Stimulated activated CD4-positive, alpha-beta T cell treated with anti-CD3 and anti-CD28 coated beads, Interleukin-1b, Interleukin-23, amount 100 ng/mL, for 4 hours (primary cell): Measurements from ENCODE around the gene FAIM2.
"Not testable (repeated sequence)": the region's sequence is repeated elsewhere in the genome, so short reads cannot be mapped to it uniquely, and the experiment has no call there.

Experiments used
- DNase-seq, 2 donors: peaks; one replicate each; pipeline ENCODE4 v3.0.0-alpha.2; 2020; ENCODE audit warnings: low read depth in 2 of 2

FAIM2 gene

DNA sequence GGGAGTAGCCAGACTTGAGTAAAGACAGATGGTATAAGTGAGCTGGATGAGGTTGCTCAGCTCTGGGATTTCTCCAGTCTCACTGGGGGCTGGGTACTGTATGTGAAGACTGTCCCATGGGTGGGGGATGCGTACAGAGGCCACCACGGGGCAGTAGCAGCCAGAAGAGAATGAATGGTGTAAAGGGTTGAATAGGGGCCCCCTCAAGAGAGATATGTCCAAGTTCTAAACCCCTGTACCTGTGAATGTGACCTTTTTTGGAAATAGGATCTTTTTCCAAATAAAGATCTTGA is 39.0 kb downstream of the FAIM2 start:
- DNase-seq: no peak

DNA sequence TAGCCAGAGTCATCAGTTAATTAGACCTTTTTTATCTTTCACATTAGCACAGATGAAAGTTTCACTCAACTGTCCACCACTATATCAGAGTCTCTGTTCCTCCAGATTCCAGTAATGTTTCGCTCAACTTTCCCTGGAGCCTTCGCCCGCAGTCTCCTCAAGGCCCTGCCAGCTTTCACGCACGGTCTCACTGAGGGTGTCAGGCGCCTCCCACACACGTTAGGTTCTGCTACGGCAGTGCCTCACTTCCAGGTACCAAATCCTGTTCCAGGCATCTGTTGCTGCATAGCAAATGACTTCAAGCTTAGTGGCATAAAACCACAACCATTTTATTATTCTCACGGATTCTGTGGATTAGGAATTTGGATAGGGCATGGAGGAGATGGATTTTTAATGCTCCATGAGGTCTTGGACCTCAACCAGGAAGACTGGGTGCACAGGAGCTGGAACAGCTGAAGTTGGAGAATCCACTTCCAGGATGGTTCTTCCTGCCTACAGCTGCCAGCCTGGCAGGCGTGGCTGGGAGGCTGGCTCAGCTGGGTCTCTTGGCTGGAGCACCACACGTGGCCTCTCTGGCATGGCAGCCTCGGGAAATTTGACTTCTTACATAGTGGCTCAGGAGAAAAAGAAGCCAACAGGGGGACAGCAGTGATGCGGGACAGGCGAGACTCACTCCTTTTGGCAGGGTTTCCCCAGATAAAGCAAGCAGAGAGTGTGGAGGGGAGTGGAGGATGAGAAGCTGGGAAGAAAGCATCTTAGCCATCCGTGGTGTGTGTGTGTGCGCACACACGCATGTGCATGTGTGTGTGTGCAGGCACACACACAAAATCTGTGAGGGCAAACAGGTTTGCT is 39.5 kb downstream of the FAIM2 start:
- DNase-seq: no peak

DNA sequence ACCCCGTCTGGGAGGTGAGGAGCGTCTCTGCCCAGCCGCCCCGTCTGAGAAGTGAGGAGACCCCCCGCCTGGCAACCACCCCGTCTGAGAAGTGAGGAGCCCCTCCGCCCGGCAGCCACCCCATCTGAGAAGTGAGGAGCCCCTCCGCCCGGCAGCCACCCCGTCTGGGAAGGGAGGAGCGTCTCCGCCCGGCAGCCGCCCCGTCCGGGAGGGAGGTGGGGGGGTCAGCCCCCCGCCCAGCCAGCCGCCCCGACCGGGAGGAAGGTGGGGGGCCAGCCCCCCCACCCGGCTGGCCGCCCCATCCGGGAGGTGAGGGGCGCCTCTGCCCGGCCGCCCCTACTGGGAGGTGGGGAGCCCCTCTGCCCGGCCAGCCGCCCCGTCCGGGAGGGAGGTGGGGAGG is 42.8 kb downstream of the FAIM2 start:
- not testable (repeated sequence) for DNase-seq

DNA sequence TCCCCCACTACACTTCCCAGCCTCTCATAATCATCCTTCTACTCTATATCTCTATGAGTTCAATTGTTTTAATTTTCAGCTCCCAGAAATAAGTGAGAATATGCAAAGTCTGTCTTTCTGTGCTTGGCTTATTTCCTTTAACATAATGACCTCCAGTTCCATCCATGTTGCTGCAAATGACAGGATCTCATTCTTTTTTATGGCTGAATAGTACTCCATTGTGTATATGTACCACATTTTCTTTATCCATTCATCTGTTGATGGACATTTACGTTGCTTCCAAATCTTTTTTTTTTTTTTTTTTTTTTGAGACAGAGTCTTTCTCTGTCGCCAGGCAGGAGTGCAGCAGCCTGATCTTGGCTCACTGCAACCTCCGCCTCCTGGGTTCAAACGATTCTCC is 47.8 kb downstream of the FAIM2 start:
- not testable (repeated sequence) for DNase-seq

DNA sequence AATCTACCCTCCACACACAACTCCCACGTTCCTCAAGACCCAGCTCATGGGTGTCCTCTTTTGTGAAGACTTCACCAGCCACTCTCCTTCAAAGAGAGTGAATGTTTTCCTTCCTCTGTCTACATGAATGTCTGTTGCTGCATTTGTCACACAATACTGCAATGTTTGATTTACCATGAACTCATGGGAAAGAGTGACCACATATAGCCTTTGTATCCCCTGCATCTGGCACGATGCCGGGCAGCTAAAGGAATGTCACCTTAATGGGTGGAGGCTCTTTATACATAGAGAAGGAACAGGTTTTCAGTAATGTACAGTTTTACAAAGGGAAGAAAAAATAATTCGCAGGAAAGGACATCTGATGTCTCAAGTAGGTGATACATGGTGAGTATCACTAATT is 48.7 kb downstream of the FAIM2 start:
- no peak for DNase-seq

DNA sequence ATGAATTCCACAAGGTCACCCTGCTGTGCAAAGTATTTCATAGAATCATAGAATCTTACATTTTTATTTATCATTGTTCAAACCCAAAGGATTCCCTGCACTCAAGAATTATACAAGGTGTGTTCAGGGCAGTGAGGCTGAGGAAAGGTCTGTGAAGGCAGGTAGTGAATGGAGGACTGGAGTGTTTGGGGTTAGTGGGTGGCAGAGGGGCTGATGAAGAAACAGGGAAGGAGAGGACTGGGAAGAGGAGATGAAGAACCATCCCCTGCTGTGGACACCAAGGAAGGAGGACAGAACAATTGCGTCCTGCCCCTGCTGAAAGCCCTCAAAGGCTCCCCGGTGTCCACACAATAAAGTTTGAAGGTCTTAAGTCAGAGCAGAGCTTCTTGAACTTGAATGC is 50.0 kb downstream of the FAIM2 start:
- DNase-seq: no peak

DNA sequence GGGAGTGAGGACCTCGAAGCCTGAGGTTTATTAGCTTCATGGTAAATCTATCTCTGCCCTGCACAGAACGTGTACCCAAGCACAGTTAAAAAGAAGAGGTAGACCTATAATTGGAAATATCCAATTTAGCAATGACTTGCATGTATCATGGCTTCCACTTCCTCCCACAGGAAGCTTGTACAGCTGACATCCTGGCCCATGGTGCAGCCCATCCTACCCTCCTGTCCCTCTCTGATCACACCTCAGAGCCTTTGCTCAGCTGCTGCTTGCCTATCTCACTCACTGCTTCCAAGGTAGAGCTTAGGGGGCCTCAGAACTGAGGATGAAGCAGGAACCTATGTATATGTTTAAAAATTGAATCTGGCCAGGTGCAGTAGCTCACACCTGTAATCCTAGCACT is 56.5 kb downstream of the FAIM2 start:
- DNase-seq: no peak

DNA sequence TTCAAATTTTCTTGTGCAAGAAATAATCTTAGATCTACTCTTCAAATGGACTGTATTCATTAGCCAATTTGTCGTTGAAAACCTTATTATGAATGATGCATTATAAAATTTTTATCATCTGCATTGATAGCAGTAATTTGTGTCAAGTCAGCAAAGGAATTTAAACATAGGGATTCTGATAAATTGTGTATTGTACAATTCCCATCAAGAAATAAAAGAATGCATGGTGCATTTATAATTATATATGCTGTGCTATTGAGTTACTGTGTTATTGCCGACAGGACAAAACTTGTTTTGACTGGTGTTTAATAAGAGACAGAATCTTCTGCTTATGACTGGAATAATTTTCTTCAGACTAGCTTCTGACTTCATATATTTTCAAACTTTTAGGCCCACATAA is 57.7 kb downstream of the FAIM2 start:
- DNase-seq: no peak

DNA sequence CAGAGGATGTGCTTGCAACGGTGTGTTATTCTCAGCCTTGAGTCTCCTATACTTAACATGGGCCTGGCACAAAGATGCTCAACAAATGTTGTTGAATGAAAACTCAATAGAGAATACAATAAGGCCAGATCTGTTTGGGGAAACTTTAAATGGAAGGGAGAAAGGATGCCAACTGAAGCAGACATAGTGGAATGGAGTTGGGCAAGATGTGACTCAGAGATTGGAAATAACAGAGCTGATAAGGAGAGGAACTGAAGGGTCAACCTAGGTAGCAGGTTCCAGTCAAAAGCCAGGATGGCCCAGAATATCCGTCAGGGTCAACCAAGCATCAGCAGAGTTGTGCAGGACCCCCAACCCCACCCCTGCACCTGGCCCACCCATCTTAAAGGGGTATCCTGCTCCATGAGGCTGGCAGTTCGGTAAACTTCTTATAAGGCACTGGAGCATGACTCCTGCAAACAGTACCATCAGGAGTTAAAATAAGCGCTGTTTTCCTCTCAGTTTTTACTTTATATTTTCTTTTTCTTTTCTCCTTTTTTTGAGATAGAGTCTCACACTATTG is 59.7 kb downstream of the FAIM2 start:
- DNase-seq: no peak

DNA sequence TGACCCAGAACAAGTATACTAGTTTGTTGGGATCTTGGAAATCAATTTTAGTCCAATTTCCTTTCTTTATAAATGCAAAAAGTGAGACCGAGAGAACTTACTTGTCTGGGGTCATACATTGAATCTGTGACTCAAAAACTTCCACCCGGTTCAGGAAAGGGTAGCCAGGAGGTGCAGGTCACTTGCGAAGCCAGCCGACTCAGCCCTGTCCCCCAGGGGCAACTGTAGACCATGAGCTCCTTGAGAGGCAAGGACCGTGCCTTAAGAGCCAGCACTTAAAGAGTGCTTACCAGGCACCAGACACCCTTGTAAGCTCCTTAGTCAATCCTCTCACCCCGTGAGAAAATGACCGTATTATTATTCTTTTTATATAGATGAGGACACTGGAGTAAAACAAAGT is 60.3 kb downstream of the FAIM2 start:
- DNase-seq: no peak

DNA sequence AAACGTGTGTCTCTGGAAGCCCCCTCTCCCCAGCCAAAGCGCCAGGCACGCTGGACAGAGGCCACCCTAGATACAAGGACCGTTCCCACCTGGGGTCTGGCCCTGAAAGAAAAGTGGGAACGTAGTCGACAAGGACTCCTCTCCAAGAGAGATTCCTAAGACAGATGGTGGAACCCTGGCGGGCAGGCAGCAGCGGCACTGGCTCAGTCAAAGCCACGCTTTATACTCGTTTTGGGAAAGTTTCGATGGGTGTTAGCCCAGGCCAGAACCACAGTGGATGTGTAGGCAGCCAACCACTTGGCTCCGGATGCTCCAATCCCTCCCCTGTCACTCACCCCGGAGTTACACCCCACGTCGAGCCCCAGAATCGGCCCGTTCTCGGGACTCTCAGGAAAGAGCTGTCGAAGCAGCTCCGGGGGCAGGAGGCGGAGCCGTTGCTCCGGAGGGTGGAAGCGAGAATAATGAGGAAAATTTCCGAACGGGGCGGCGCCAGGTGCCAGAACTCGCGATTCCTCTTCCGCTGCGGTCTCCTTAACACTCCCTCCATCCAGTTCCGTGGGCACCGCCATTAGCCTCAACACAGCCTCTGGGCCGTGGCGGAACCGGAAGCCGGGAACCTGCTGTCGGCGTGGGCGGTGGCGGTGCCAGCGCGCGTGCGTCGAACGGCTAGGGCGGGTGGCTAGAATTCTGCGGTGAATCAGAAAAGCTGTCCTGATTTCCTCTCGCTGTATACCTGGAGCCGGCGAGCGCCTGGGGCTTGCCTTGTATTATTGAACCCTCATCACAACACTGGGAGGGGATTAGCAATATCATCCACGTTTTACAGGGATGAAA is 61.0 kb downstream of the FAIM2 start, which contains the start of gene BCDIN3D:
Gene BCDIN3D, minus strand, starts transcription at position 588 of the 834 bp plus-strand sequence. Its CDS starts 19 bp downstream, at position 569.
- peak; percentile 90 to 93 for DNase-seq

DNA sequence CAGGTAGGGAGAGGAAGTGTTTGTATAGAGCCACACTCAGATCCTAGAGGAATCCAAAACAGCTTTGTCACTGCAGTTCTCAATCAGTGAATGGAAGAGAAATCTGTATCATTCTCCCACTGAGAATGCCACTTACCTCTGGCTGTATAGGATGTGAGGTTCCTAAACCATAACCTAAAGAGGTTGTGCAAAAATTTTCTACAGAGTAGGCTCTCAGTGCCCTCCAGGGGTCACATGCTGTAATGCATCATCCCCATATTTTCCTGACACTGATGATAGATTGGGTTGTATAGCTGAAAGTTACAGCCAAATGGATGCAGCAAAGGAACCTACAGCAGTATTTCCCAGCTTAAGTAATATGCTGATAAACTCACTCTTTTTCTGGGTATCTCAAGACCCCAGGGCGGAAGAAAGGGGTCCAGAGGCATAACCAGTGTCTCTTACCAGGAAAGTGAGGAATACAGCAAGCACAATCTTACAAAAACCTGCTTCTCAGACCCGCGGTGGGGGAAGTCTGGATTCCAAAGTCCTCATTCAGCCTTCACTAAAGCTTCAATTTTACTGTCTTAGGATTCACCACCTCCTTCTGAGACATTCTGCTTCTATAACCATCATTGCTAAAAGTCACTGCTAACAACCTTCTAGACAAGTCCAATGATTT is 64.6 kb downstream of the FAIM2 start:
- no peak for DNase-seq

DNA sequence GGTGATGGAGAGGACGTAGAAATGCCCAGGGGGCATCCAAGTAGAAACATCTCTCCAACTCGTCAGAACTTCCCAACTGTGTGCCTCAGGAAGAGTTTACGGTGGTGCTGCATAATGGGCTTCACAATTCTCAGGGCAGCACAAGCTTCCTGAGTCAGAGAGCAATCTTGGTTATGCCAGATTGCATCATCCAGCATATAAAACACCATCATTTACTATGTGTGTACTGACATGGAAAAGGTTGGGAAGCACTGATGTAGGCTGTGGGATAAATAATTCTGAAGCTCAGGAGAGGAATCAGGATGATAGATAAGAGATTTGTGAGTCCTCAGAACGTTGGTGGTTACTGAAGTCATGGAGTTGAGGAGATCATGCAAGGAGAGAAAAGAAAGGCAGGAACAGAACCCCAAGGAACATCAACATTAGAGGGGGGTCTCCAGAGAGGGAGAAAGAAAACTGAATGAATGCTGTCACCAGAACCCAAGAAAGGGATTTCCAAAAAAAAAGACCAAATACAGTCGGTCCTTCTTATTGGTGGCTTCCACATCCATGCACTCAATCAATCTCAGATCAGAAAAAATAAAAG is 70.8 kb downstream of the FAIM2 start:
- no peak for DNase-seq

DNA sequence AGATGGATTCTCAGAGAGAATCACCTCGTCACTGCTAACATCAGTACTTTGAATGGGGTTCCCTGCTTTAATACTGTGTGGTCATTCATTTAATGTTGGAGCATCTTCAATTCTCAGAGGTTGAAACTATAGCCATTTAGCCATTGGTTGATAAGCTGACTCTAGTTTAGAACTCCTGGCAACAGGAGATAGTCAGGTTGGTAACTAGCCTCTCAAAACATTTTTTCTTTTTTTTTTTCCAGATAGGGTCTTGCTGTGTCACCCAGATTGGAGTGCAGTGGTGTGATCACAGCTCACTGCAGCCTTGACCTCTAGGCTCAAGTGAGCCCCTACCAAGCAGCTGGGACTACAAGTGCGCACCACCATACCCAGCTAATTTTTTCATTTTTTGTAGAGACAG is 72.0 kb downstream of the FAIM2 start:
- no peak for DNase-seq

DNA sequence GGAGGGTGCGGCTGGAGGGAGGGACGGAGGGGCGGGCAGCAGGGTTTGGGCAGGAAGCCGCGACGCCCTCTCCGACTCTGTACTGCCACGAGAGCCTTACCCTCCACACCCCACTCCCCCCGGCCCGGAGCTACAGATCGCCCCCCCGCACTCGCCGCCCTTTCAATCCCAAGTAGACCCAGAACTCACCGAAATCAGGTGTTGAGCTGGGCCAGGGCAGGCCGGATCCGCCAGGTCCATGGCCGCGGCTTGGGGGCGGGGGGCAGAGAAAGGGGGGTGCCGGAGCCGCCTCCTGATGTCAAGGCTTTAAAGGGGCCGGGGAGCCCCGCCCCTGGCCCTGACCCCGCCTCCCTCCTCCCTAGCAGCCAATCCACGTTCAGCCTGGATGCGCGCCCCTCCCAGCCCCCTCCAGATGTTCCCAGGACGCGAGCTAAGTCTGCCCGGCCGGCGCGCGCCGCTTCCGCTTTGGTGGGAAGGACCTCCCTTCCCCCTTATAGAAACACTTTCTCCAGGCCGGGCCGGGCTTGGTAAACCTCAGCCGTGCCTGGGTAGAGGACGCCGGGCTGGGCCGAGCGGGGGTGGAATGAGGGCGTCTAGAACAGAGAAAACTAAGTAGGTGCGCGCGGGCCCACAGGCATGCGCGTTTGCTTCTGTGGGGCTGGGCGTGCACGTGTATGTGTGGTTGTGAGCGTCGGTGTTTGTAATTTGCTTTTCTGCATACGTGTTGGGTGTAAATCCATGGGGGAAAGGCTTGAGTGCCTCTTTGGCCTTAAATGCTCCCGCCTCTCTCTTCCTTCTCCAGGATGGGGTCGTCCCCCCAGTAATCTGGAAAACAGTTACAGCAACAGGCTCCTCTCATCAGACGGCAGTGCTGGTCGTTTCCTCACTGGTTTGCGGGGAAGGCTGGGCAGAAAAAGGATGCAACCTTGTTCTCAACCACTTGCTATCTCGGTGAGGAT is 75.3 kb downstream of the FAIM2 start, which contains the start of gene NCKAP5L:
Gene NCKAP5L, minus strand, starts transcription at position 281 of the 959 bp plus-strand sequence. CDS start 24,369 bp downstream, outside the sequence.
- peak; percentile 90 to 92 for DNase-seq

DNA sequence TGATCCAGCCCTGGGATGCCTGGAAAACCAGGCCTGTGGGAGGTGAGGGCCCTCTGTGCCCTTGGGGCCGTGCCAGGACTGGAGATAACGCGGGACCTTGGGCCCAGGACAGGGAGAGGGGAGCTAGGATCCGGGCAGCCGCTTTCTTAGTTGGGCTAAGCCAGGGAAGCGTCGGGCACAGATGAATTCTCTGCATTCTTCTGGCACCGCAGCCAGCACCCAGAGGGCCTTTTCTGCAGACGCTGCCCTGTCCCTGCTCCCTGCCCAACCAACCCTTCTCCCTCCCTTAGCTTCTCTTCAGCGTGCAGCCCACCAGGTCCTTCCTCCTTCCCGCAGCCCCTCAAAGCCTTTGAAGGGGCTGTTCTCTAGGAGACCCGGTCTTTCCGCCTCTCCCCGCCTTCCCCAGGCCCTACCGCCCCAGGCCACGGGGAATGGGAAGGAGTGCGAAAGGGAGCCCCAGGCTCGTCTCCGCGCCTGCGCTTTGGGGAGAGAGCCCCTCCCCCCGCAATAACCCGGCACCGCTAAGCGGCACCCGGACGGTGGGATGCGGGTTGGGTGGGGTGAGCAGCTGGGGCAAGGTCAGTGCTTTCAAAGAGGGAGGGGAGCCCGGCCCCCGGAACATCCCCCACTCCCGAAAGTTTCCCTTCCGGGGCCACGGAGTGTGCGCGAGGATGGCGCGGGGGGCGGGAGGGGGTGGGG is 76.2 kb downstream of the FAIM2 start:
- peak; percentile 25 to 45 for DNase-seq

DNA sequence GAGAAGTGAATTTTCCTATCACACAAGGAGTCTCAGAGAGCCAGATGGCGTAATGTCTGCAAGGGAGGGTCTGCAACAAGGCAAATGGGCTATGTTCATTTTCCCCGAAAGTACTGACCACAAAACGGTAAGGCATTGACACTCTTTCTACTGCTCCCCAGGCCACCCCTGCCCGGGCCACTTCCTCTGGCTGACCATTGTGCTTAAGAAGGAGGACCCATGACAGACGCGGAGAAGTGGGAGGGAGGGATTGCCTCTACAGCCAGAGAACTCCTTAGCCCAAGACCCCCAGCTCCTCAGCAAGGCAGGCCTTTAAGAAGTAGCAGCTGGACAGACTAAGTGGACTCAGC is 76.7 kb downstream of the FAIM2 start:
- DNase-seq: no peak

DNA sequence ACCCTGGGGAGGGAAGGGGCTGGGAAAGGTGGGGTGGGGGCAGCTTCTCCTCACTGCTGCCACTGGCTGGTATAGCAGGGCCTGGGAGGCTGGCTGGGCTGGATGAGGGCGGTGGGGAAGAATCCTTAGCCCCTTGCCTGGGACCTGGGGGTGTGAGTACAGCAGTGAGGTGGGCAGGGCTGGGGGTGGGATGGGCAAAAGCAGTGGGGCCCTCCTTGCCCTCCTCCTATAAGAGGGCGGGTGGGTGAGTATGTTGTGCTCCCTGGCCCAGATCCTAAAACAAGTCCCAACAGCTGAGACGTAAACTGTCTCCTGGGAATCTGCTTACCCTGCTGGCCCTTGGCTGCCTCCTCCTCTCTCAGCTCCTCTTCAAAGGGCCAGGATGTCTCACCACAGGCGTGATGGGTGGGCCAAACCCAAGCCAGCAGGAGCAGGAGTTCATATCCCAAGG is 77.7 kb downstream of the FAIM2 start:
- no peak for DNase-seq

DNA sequence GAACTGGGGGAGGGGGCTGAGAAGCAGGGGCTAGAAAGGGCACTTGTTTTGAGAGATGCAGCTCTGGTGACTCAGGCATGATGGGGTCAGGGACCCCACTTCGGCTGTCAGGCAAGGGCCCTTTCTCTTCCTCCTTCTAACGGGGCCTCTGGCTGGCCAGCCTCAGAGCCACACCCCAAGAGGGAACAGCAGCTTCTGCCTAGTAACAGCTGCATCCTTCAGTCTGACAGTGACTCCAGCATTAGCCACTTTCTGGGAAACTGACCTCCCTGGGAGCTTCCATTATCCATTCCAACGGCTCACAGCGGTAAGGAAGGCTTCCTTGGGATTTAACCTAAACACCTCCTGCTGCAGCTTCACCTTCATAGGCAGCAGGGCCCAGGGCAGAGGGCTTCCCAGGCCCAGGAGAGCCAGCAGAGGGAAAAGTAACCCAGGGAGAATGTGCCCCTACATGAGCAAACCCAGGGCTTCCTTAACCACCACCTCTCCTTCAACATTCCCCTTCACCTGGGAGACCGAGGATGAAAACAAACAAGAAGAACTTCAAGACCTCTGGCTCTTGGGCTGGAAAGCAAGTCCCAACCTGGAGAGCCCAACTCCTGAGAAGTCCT is 78.2 kb downstream of the FAIM2 start:
- DNase-seq: no peak
